Mammary epithelial cell (primary cell): ENCODE measurements around the gene ATP2A1.

Experiments
- EZH2 ChIP-seq: IDR thresholded peaks from 2 replicates; pipeline ENCODE4 v1.6.1; 2012; ENCODE audit warnings: low read length, inconsistent platforms, borderline replicate concordance
- TF ChIP-seq, protein P1 (sequence below), 2 donors: IDR thresholded peaks in 1 of 2; conservative IDR thresholded peaks in 1 of 2; 2 replicates each; pipeline ENCODE4 v1.5.1; 2011 to 2012; ENCODE audit warnings: inconsistent platforms in 2 of 2, low read length in 2 of 2, mild to moderate bottlenecking in 2 of 2, control low read depth in 1 of 2, low read depth in 1 of 2; ENCODE audit not compliant: insufficient read depth in 1 of 2; ENCODE audit errors: extremely low read depth in 1 of 2

GRCh38 chr16:28898266-28898665 lies 20.0 kb downstream of the ATP2A1 start:
- TF ChIP-seq, protein P1, sequence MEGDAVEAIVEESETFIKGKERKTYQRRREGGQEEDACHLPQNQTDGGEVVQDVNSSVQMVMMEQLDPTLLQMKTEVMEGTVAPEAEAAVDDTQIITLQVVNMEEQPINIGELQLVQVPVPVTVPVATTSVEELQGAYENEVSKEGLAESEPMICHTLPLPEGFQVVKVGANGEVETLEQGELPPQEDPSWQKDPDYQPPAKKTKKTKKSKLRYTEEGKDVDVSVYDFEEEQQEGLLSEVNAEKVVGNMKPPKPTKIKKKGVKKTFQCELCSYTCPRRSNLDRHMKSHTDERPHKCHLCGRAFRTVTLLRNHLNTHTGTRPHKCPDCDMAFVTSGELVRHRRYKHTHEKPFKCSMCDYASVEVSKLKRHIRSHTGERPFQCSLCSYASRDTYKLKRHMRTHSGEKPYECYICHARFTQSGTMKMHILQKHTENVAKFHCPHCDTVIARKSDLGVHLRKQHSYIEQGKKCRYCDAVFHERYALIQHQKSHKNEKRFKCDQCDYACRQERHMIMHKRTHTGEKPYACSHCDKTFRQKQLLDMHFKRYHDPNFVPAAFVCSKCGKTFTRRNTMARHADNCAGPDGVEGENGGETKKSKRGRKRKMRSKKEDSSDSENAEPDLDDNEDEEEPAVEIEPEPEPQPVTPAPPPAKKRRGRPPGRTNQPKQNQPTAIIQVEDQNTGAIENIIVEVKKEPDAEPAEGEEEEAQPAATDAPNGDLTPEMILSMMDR (conservative IDR thresholded peaks at IDR 0.05 in 1 of 2, IDR thresholded peaks at IDR 0.05 in 1 of 2; ENCODE audit: extremely low read depth in 1 of 2, insufficient read depth in 1 of 2, low read depth in 1 of 2, low read length in 2 of 2) = no peak
- no peak for TF ChIP-seq EZH2
